SH-SY5Y (cell line): ENCODE data around the gene LIF.

Experiments
- GATA2 ChIP-seq: IDR thresholded peaks from 2 replicates; pipeline ENCODE4 v1.6.1; 2011; ENCODE audit warnings: mild to moderate bottlenecking, low read depth, low read length
- GATA3 ChIP-seq: IDR thresholded peaks from 2 replicates; pipeline ENCODE4 v1.6.1; 2011; ENCODE audit warnings: low read depth, mild to moderate bottlenecking, low read length, moderate library complexity

Gene LIF

GRCh38 chr22:30195245-30196140, 51.1 kb downstream of the LIF start:
- no peak for TF ChIP-seq GATA3
- no peak for TF ChIP-seq GATA2

GRCh38 chr22:30193031-30193775, 53.4 kb downstream of the LIF start:
- TF ChIP-seq GATA2 (no peak), GATA3 (no peak)

- no peak for TF ChIP-seq GATA3
- no peak for TF ChIP-seq GATA2
Observed at GRCh38 chr22:30192427-30192826, 54.1 kb downstream of the LIF start.

- TF ChIP-seq GATA2 (no peak), GATA3 (no peak)
Observed at GRCh38 chr22:30191040-30191701, 55.4 kb downstream of the LIF start.

- TF ChIP-seq GATA2 = no peak
- no peak for TF ChIP-seq GATA3
Observed at GRCh38 chr22:30190574-30190973, 56.0 kb downstream of the LIF start.
